Mucosa of rectum (tissue), 2 donors: Measurements from ENCODE around the gene CDAN1.

Source experiments
- H3K27ac ChIP-seq, 2 donors: one replicate each; pipeline ENCODE4 v1.7.0; 2013; ENCODE audit warnings: inconsistent platforms in 2 of 2, low read depth in 2 of 2, low read length in 2 of 2
- H3K27me3 ChIP-seq, 2 donors: one replicate each; pipeline ENCODE4 v1.7.0; 2013; ENCODE audit warnings: low read length in 2 of 2; ENCODE audit not compliant: control insufficient read depth in 2 of 2, insufficient read depth in 2 of 2
- H3K36me3 ChIP-seq, 2 donors: one replicate each; pipeline ENCODE4 v1.7.0; 2013; ENCODE audit warnings: low read length in 2 of 2; ENCODE audit not compliant: control insufficient read depth in 2 of 2, insufficient read depth in 2 of 2
- H3K4me1 ChIP-seq, 2 donors: one replicate each; pipeline ENCODE4 v1.7.0; 2013; ENCODE audit warnings: low read length in 2 of 2, mild to moderate bottlenecking in 1 of 2; ENCODE audit not compliant: control insufficient read depth in 2 of 2, insufficient read depth in 2 of 2
- H3K4me3 ChIP-seq, 2 donors: one replicate each; pipeline ENCODE4 v1.7.0; 2013; ENCODE audit warnings: low read length in 2 of 2
- H3K9ac ChIP-seq, 2 donors: one replicate each; pipeline ENCODE4 v1.7.0; 2013; ENCODE audit warnings: low read length in 2 of 2, low read depth in 1 of 2, mild to moderate bottlenecking in 1 of 2
- H3K9me3 ChIP-seq, 2 donors: one replicate each; pipeline ENCODE4 v1.7.0; 2013; ENCODE audit warnings: low read length in 2 of 2; ENCODE audit not compliant: control insufficient read depth in 2 of 2
- donor health status: healthy.
- donor health status: Normal muscosa, but diverticular disease.

The CDAN1 gene

DNA sequence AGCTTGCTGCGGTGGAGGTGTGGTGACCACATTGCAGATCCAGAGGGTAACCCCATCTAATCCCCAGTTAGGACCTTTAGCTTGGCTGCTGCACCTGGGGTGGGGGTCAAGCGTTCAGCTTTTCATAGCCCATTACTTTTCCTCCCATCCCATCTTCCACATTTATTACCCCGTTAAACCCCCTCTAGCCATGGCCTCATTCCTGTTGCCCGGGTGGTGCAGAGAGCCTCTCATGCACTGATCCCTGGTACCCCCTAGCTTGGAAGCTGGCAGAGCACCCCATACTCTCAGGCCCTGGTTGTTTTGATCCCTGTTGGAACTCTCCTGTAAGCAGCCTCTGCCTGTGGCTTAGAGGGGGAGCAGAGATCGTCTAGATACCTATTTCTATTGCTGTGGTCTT is 20.8 kb downstream of the CDAN1 start:
- no peak overlapping the region for H3K9ac ChIP-seq
- H3K27ac ChIP-seq, result no peak overlapping the region
- H3K4me1 ChIP-seq, result no peaks in the 10 kb centered on the region
- no peaks in the 10 kb centered on the region for H3K9me3 ChIP-seq
- peaks cover 0 to 30% of the 10 kb centered on the region in 2 donors for H3K36me3 ChIP-seq
- H3K27me3 ChIP-seq, result no peaks in the 10 kb centered on the region
- H3K4me3 ChIP-seq, result no peak overlapping the region

DNA sequence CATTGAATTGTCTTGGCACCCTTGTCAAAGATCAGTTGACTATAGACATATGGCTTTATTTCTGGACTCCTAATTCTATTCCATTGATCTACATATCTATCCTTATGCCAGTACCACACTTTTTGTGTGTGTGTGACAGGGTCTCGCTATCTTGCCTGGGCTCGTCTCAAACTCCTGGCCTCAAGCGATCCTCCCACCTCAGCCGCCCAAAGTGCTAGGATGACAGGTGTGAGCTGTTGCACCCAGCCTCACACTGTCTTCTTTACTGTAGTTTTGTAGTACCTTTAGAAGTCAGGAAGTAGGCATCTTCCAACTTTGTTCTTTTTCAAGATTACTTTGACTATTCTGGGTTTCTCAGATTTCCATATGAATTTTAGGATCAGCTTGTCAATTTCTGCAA is 24.3 kb downstream of the CDAN1 start:
- Histone ChIP-seq H3K4me1 (no peaks in the 10 kb centered on the region), H3K27ac (no peak overlapping the region), H3K9me3 (no peaks in the 10 kb centered on the region), H3K9ac (no peak overlapping the region), H3K27me3 (no peaks in the 10 kb centered on the region), H3K36me3 (no peaks in the 10 kb centered on the region), H3K4me3 (no peak overlapping the region)

DNA sequence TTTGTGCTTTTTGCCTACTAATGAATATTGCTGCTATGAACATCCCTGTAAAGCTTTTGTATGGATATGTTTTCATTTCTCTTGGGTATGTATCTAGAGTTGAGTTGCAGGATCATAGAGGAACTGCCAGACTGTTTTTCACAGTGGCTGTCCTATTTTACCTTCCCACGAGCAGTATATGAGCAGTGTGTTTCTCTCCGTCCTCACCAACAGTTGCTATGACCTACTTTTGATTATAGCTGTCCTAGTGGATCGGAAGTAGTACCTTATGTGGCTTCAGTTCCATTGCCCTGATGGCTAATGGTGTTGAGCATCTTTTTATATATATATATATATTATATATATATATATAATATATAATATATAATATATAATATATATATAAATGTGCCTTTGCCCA is 25.2 kb downstream of the CDAN1 start:
- Histone ChIP-seq H3K27ac (no peak overlapping the region), H3K9ac (no peak overlapping the region), H3K27me3 (no peaks in the 10 kb centered on the region), H3K4me1 (no peaks in the 10 kb centered on the region), H3K4me3 (no peak overlapping the region), H3K36me3 (no peaks in the 10 kb centered on the region), H3K9me3 (no peaks in the 10 kb centered on the region)

DNA sequence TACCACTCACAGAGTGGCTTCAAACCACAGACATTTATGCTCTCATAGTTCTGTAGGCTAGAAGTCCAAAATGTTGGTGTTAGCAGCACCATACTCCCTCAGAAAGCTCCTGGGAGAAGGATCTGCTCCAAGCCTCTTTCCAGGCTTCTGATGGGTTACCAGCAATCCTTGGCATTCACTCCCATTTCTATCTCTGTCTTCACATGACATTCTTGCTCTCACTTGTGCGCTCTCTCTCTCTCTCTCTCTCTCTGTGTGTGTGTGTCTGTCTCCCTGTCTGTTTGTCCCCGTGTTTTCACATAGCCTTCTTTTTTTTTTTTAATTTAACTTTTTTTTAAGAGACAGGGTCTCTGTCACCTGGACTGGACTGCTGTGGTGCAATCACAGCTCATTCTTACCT is 26.3 kb downstream of the CDAN1 start:
- Histone ChIP-seq H3K9me3 (no peaks in the 10 kb centered on the region), H3K27me3 (no peaks in the 10 kb centered on the region), H3K9ac (no peak overlapping the region), H3K36me3 (no peaks in the 10 kb centered on the region), H3K27ac (no peak overlapping the region), H3K4me3 (no peak overlapping the region), H3K4me1 (no peaks in the 10 kb centered on the region)

DNA sequence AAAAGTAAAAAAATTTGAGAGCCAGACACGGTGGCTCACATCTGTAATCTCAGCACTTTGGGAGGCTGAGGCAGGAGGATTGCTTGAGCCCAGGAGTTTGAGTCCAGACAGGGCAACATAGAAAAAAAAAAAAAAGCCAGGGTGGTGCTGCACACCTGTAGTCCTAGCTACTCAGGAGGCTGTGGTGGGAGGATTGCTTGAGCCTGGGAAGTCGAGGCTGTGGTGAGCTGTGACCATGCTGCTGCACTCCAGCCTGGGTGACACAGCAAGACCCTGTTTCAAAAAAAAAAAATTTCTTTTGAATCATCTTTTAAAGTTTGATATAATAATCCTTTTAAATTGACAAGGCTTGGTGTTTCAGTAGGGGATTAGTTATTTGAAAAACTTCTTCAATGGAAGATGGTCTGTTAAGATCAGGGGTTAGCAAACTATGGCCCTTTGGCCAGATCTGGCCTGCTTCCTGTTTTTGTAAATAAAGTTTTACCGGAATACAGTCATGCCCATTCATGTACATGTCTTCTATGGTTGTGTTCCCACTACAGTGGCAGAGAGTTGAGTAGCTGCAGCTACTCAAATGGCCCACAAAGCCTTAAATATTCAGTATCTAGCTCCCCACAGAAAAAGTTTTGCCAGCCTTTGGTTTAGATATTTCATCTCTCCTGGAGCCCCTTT is 28.9 kb downstream of the CDAN1 start:
- no peaks in the 10 kb centered on the region for H3K36me3 ChIP-seq

DNA sequence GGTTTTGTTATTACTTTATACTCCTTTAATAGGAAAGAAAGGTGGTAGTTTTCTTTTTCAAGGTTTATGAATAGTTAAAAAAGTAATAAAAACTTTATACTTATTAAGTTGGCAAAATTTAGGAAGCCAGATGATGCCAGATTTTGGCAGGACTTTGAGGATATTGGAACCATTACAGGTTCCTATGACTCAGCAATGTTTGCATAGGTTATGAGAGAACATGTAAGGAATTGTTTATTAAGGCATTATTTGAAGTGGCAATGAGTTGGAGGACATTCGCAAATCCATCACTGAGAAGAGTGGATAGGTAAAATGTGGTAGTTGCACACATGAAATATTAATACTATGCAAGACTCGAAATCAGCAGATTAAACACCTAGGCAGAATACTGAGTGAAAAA is 29.9 kb downstream of the CDAN1 start:
- Histone ChIP-seq H3K36me3 (no peaks in the 10 kb centered on the region), H3K4me3 (no peak overlapping the region), H3K27me3 (no peaks in the 10 kb centered on the region), H3K4me1 (no peaks in the 10 kb centered on the region), H3K9me3 (no peaks in the 10 kb centered on the region), H3K9ac (no peak overlapping the region), H3K27ac (no peak overlapping the region)

More for the DNA sequence above, 28.9 kb downstream of the CDAN1 start:
- H3K9ac ChIP-seq, result no peak overlapping the region
- H3K9me3 ChIP-seq, result no peaks in the 10 kb centered on the region
- no peaks in the 10 kb centered on the region for H3K4me1 ChIP-seq
- no peak overlapping the region for H3K4me3 ChIP-seq
- no peaks in the 10 kb centered on the region for H3K27me3 ChIP-seq
- H3K27ac ChIP-seq, result no peak overlapping the region

DNA sequence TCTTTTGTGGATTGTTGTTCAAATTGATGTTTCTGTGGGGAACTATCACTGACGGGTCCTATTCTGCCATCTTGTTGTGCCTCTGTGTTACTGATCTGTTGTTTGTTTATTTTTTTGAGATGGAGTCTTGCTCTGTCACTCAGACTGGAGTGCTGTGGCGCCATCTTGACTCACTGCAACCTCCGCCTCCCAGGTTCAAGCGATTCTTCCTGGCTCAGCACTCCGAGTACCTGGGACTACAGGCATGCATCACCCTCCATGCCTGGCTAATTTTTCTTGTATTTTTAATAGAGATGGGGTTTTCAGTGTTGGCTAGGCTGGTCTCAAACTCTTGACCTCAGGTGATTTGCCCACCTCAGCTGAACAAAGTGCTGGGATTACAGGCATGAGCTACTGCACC is 31.6 kb downstream of the CDAN1 start:
- H3K9ac ChIP-seq, result no peak overlapping the region
- no peak overlapping the region for H3K27ac ChIP-seq
- no peak overlapping the region for H3K4me3 ChIP-seq
- no peaks in the 10 kb centered on the region for H3K9me3 ChIP-seq
- H3K36me3 ChIP-seq, result no peaks in the 10 kb centered on the region
- no peaks in the 10 kb centered on the region for H3K4me1 ChIP-seq
- H3K27me3 ChIP-seq, result no peaks in the 10 kb centered on the region

DNA sequence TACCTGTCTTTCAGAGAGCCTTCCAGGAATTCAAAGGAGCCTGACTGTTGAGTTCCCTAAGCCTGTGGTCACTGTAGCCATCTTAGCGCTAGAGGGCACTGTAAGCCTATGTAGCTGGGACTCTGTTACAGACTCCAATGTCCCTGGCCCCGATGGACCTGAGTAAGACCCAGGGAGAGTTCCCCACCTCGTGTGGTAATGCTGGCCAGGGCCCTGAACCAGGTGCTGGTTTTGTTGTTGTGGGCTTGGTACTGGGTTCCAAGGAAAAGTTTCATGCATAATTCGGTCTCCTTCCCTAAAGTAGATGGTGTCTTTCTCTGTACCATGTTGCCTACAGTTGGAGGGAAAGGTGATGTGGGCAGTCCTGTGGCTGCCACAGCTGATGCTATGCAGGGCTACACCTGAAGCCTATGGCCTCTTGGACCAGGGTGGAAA is 32.4 kb downstream of the CDAN1 start:
- no peak overlapping the region for H3K9ac ChIP-seq

DNA sequence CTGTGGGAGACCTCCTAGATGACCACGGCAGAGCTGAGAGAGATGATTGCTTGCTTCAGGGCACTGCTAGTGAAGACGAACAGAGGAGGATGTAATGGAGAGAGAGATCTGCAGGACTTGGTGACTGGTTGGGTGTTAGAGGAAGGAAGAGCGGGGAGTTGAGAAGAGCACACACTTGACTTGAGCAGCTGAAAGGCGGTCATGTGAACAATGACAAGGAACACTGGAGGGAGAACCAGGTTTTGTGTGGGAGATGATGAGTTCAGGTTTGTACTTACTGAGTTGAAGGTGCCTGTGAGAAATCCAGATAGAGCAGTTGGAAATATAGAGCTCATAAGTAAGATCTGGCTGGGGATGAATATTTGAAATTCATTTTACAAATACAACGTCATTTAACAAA is 40.3 kb downstream of the CDAN1 start:
- H3K9me3 ChIP-seq, result no peaks in the 10 kb centered on the region
- no peak overlapping the region for H3K9ac ChIP-seq
- peaks cover 0 to 2% of the 10 kb centered on the region in 2 donors for H3K36me3 ChIP-seq
- H3K27ac ChIP-seq, result no peak overlapping the region
- H3K4me1 ChIP-seq, result no peaks in the 10 kb centered on the region
- no peak overlapping the region for H3K4me3 ChIP-seq
- no peaks in the 10 kb centered on the region for H3K27me3 ChIP-seq

More for the DNA sequence above, 32.4 kb downstream of the CDAN1 start:
- Histone ChIP-seq H3K27ac (no peak overlapping the region), H3K9me3 (no peaks in the 10 kb centered on the region), H3K4me1 (no peaks in the 10 kb centered on the region), H3K27me3 (no peaks in the 10 kb centered on the region), H3K4me3 (no peak overlapping the region), H3K36me3 (no peaks in the 10 kb centered on the region)

DNA sequence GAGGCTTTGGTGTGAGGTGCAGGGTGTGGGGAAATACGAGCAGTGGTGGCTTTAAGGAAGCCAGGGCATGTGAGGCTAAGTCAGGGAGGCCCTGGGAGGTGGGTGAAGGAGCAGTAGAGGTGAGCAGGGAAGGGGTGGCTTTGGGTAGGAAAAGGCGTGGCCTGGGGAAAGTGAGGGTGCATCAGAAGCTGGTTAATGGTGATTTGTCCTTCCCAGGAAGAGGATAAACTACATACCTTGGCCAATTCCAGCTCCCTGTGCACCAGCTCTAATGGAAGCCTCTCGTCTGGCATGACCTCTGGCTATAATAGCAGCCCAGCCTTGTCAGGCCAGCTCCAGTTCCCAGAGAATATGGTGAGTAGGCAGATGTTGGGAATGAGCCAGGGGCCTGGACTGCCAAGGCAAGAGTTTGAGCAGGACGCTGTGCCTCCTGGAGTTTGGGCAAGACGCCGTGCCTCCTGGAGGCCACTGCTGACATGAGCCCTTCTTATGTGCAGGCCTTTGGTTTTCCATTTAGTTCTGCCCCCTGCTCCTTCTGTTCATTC is 41.3 kb downstream of the CDAN1 start:
- H3K27me3 ChIP-seq, result no peaks in the 10 kb centered on the region
- H3K27ac ChIP-seq, result no peak overlapping the region
- no peak overlapping the region for H3K9ac ChIP-seq
- H3K4me3 ChIP-seq, result no peak overlapping the region
- no peaks in the 10 kb centered on the region for H3K9me3 ChIP-seq
- H3K36me3 ChIP-seq, result peaks cover 0 to 2% of the 10 kb centered on the region in 2 donors
- H3K4me1 ChIP-seq, result no peaks in the 10 kb centered on the region
